K562 (cell line): ENCODE measurements around the gene ARID5B. TPM values are rescaled to one million over a fixed set of nuclear protein-coding genes. Genes with fewer than 3 reads are reported as not detected.

Source experiments
- ATAC-seq: fragments of 200-7000 bp; cut with Tn5 transposase; 3 replicates; pipeline ENCODE4 v1.9.1; 2020; ENCODE audit warnings: moderate library complexity
- BruUV-seq: library from RNA; stranded (reverse); fragments of 400-500 nt; replicated peaks from 2 replicates; lab custom pipeline; 2021; lab: Mats Ljungman, UMichigan
- CTCF ChIA-PET: fragments of 300-600 bp; formaldehyde crosslinking; extraction: SDS; loops from one replicate; lab custom pipeline; 2021; ENCODE audit warnings: low intra/inter-chr PET ratio; lab: Yijun Ruan, JAX
- POLR2A ChIA-PET: fragments of 300-600, 350-650 bp; sonication (Branson Sonifier 250); formaldehyde crosslinking; extraction: SDS; loops from one replicate; lab custom pipeline; 2021; ENCODE audit warnings: antibody characterized with exemption, inconsistent platforms; lab: Yijun Ruan, JAX
- DNase-seq, 4 experiments: peaks; one replicate each; pipeline versions ENCODE4 v3.0.0 to v3.0.0-alpha.2; 2011 to 2018; ENCODE audit warnings: low spot score in 3 of 4, mixed read lengths in 3 of 4; ENCODE audit errors: extremely low read depth in 1 of 4
- FAIRE-seq: peaks from 2 replicates; lab custom pipeline; 2011; peaks lifted over from hg19 to GRCh38; lab: Jason Lieb, UNC
- H2AFZ ChIP-seq: 2 replicates; pipeline ENCODE4 v1.6.0; 2011; ENCODE audit warnings: low read depth, low read length, control low read depth, inconsistent platforms
- H3K27ac ChIP-seq: fragments of 200-600 bp; 3 replicates; pipeline ENCODE4 v1.8.0; 2011; ENCODE audit warnings: low read depth, mild to moderate bottlenecking, control low read depth, inconsistent platforms, low read length, moderate library complexity, mixed read lengths; ENCODE audit errors: extremely low read depth
- H3K27me3 ChIP-seq, 2 experiments: fragments of 300-600 bp in 1 of 2; 2 replicates in 1 of 2; 3 replicates in 1 of 2; pipeline versions ENCODE4 v1.6.0 to v1.8.0; 2011; ENCODE audit warnings: inconsistent platforms in 2 of 2, low read length in 2 of 2, mild to moderate bottlenecking in 1 of 2, mixed read lengths in 1 of 2, moderate library complexity in 1 of 2; ENCODE audit not compliant: control insufficient read depth in 2 of 2, insufficient read depth in 2 of 2
- H3K36me3 ChIP-seq: fragments of 300-600 bp; 3 replicates; pipeline ENCODE4 v1.8.0; 2011; ENCODE audit warnings: mild to moderate bottlenecking, low read length, inconsistent platforms; ENCODE audit not compliant: control insufficient read depth, insufficient read depth
- H3K4me1 ChIP-seq, 2 experiments: fragments of 200-600 bp in 1 of 2; replicated peaks in 1 of 2; 2 replicates in 1 of 2; 3 replicates in 1 of 2; pipeline versions ENCODE4 v1.5.1 to v1.8.0; 2011; ENCODE audit warnings: inconsistent platforms in 2 of 2, low read length in 2 of 2, mild to moderate bottlenecking in 1 of 2, mixed read lengths in 1 of 2, moderate library complexity in 1 of 2; ENCODE audit not compliant: control insufficient read depth in 2 of 2, insufficient read depth in 2 of 2
- H3K4me2 ChIP-seq: 2 replicates; pipeline ENCODE4 v1.6.1; 2011; ENCODE audit warnings: low read length, control low read depth, inconsistent platforms, mixed read lengths; ENCODE audit not compliant: insufficient read depth
- H3K4me3 ChIP-seq: fragments of 200-600 bp; sonication (generic), shearing (Covaris generic); 2 replicates; pipeline ENCODE4 v1.5.1; 2016; ENCODE audit warnings: control low read depth, inconsistent platforms
- H3K79me2 ChIP-seq: fragments of 200-600 bp; 3 replicates; pipeline ENCODE4 v1.8.0; 2011; ENCODE audit warnings: low read length, inconsistent platforms; ENCODE audit not compliant: control insufficient read depth, insufficient read depth
- H3K9ac ChIP-seq, 2 experiments: 2 replicates each; pipeline versions ENCODE4 v1.6.0 to v1.6.1; 2011; ENCODE audit warnings: low read depth in 2 of 2, low read length in 2 of 2, control low read depth in 1 of 2, inconsistent platforms in 1 of 2, mild to moderate bottlenecking in 1 of 2, mixed read lengths in 1 of 2; ENCODE audit not compliant: insufficient read depth in 1 of 2
- H3K9me1 ChIP-seq: one replicate; pipeline ENCODE4 v1.6.0; 2011; ENCODE audit warnings: inconsistent platforms, mild to moderate bottlenecking, low read length, moderate library complexity; ENCODE audit not compliant: control insufficient read depth, insufficient read depth
- H3K9me3 ChIP-seq: replicated peaks from 2 replicates; pipeline ENCODE4 v1.5.1; 2011; ENCODE audit warnings: low read depth, low read length, inconsistent platforms; ENCODE audit not compliant: control insufficient read depth, insufficient read depth
- H4K20me1 ChIP-seq: replicated peaks from 2 replicates; pipeline ENCODE4 v1.6.1; 2011; ENCODE audit warnings: low read length, inconsistent platforms, mixed read lengths; ENCODE audit not compliant: control insufficient read depth, insufficient read depth
- ATF4 ChIP-seq: fragments of 450-650 bp; formaldehyde crosslinking; IDR thresholded peaks from 2 replicates; pipeline ENCODE4 v1.4.0; 2022; ENCODE audit warnings: mild to moderate bottlenecking, moderate library complexity
- DNMT1 ChIP-seq: fragments of 450-650 bp; IDR thresholded peaks from 2 replicates; pipeline ENCODE4 v1.6.1; 2016; ENCODE audit warnings: antibody characterized with exemption, mild to moderate bottlenecking
- FOXK2 ChIP-seq, 2 experiments: fragments of 450-650 bp; IDR thresholded peaks in 1 of 2; conservative IDR thresholded peaks in 1 of 2; 2 replicates each; pipeline ENCODE4 v1.6.1; 2016; ENCODE audit warnings: low read depth in 2 of 2, mild to moderate bottlenecking in 1 of 2
- HMBOX1 ChIP-seq: sonication (generic); IDR thresholded peaks from 2 replicates; pipeline ENCODE4 v1.6.1; 2016
- L3MBTL2 ChIP-seq: fragments of 450-650 bp; IDR thresholded peaks from 2 replicates; pipeline ENCODE4 v1.6.1; 2016; ENCODE audit warnings: mild to moderate bottlenecking, moderate library complexity
- WGBS: fragments of 100-300 bp; shearing (Covaris generic); methylation state at CpG from one replicate; pipeline ENCODE4 v1.1.6; 2016; ENCODE audit warnings: low coverage, mixed read lengths; ENCODE audit not compliant: insufficient coverage; ENCODE audit errors: missing lambda C conversion rate; 5-methylcytosine and 5-hydroxymethylcytosine counted together
- in situ Hi-C: fragments of 300-500 bp; cut with MboI; formaldehyde crosslinking; loops from 4 replicates; pipeline ENCODE4 v1.15.0; 2018; ENCODE audit warnings: inconsistent platforms, mixed read lengths
- intact Hi-C: fragments of 100-400 bp; cut with micrococcal nuclease; formaldehyde crosslinking; loops from 2 replicates; pipeline ENCODE4 v1.14.2; 2022
- polyA plus RNA-seq, 8 experiments: library from polyadenylated mRNA; depleted of rRNA in 4 of 8; stranded (reverse) in 5 of 8; unstranded in 3 of 8; fragments of >200 nt; fragmentation: Nextera tagmentation in 2 of 8; fragmentation: Illumina TruSeq in 1 of 8; extraction: Ambion mirVana in 2 of 8; extraction: Trizol in 1 of 8; gene quantifications; 2 replicates each; pipeline versions ENCODE4 v1.2.1 to v1.2.3, GENCODE V29; 2011 to 2014; ENCODE audit warnings: inconsistent platforms in 1 of 8, missing spikeins in 1 of 8
- total RNA-seq, 7 experiments: library from RNA; depleted of rRNA in 6 of 7; stranded (reverse); fragments of >200 nt in 6 of 7; fragmentation: Illumina TruSeq in 2 of 7; extraction: Trizol in 2 of 7; gene quantifications; 2 replicates each; pipeline versions ENCODE4 v1.2.1 to v1.2.3, GENCODE V29; 2011 to 2021; ENCODE audit warnings: low replicate concordance in 1 of 7
- TF ChIP-seq, protein P1 (sequence below): fragments of 450-650 bp; IDR thresholded peaks from 2 replicates; pipeline ENCODE4 v1.6.1; 2016; ENCODE audit warnings: mild to moderate bottlenecking, moderate library complexity

The ARID5B gene
- total and polyA plus RNA-seq, 9 of the 15 experiments (the other 6 are each of a cell fraction or from before 2014, with no cell fraction given), result 0.48 to 1.6 (median 0.80) TPM

GRCh38 chr10:62048919-62049623 is 147.6 kb downstream of the ARID5B start:
- H3K27me3 ChIP-seq, result peaks cover 4 to 9% of the 10 kb centered on the region in 2 experiments; a peak in 3 of 5 replicates
- peak; percentile 46 to 80 (median 60) for DNase-seq
- no peak overlapping the region for H3K4me3 ChIP-seq
- H3K79me2 ChIP-seq, result no peaks in the 10 kb centered on the region
- H3K9ac ChIP-seq, result peak overlapping the region; percentile 4 to 65; a peak in 2 of 4 replicates
- intact Hi-C loops (no loop called here), in situ Hi-C loops (loop anchor here (10.0 kb wide), 1 partner anchor 196 kb away; no protein-coding TSS in a partner anchor)
- peaks cover 5 to 9% of the 10 kb centered on the region in 2 experiments; a peak in 3 of 5 replicates for H3K4me1 ChIP-seq
- peak; percentile 93 for ATAC-seq
- WGBS, result 2% methylated on average over 21 of the region's 21 CpGs
- no peaks in the 10 kb centered on the region for H3K9me1 ChIP-seq
- H3K27ac ChIP-seq, result no peak overlapping the region
- peak overlapping the region; percentile 62 for H3K4me2 ChIP-seq
- ChIA-PET CTCF (no interaction called here), POLR2A (interaction anchor here (0.9 to 2.6 kb wide), 4 partner anchors 8 to 38 kb away, joined by 3 to 8 read pairs (median 3); no protein-coding TSS in a partner anchor)
- H2AFZ ChIP-seq, result peak overlapping the region; percentile 44; the same call in 1 of the 2 replicates
- no peaks in the 10 kb centered on the region for H3K36me3 ChIP-seq
- no peaks in the 10 kb centered on the region for H3K9me3 ChIP-seq
- FAIRE-seq, result peak; percentile 69
- BruUV-seq, result no TSS peak
- H4K20me1 ChIP-seq, result no peaks in the 10 kb centered on the region
- TF ChIP-seq HMBOX1 (peak; percentile 76), FOXK2 (conservative IDR thresholded peaks at IDR 0.05 in 1 of 2, IDR thresholded peaks at IDR 0.05 in 1 of 2; ENCODE audit: low read depth in 2 of 2) (peak in 1 of 2 experiments; percentile 35; a peak in 1 of 4 replicates), ATF4 (CRISPR knock-in tag) (no peak), DNMT1 (no peak), L3MBTL2 (peak; percentile 89)
- TF ChIP-seq, protein P1, sequence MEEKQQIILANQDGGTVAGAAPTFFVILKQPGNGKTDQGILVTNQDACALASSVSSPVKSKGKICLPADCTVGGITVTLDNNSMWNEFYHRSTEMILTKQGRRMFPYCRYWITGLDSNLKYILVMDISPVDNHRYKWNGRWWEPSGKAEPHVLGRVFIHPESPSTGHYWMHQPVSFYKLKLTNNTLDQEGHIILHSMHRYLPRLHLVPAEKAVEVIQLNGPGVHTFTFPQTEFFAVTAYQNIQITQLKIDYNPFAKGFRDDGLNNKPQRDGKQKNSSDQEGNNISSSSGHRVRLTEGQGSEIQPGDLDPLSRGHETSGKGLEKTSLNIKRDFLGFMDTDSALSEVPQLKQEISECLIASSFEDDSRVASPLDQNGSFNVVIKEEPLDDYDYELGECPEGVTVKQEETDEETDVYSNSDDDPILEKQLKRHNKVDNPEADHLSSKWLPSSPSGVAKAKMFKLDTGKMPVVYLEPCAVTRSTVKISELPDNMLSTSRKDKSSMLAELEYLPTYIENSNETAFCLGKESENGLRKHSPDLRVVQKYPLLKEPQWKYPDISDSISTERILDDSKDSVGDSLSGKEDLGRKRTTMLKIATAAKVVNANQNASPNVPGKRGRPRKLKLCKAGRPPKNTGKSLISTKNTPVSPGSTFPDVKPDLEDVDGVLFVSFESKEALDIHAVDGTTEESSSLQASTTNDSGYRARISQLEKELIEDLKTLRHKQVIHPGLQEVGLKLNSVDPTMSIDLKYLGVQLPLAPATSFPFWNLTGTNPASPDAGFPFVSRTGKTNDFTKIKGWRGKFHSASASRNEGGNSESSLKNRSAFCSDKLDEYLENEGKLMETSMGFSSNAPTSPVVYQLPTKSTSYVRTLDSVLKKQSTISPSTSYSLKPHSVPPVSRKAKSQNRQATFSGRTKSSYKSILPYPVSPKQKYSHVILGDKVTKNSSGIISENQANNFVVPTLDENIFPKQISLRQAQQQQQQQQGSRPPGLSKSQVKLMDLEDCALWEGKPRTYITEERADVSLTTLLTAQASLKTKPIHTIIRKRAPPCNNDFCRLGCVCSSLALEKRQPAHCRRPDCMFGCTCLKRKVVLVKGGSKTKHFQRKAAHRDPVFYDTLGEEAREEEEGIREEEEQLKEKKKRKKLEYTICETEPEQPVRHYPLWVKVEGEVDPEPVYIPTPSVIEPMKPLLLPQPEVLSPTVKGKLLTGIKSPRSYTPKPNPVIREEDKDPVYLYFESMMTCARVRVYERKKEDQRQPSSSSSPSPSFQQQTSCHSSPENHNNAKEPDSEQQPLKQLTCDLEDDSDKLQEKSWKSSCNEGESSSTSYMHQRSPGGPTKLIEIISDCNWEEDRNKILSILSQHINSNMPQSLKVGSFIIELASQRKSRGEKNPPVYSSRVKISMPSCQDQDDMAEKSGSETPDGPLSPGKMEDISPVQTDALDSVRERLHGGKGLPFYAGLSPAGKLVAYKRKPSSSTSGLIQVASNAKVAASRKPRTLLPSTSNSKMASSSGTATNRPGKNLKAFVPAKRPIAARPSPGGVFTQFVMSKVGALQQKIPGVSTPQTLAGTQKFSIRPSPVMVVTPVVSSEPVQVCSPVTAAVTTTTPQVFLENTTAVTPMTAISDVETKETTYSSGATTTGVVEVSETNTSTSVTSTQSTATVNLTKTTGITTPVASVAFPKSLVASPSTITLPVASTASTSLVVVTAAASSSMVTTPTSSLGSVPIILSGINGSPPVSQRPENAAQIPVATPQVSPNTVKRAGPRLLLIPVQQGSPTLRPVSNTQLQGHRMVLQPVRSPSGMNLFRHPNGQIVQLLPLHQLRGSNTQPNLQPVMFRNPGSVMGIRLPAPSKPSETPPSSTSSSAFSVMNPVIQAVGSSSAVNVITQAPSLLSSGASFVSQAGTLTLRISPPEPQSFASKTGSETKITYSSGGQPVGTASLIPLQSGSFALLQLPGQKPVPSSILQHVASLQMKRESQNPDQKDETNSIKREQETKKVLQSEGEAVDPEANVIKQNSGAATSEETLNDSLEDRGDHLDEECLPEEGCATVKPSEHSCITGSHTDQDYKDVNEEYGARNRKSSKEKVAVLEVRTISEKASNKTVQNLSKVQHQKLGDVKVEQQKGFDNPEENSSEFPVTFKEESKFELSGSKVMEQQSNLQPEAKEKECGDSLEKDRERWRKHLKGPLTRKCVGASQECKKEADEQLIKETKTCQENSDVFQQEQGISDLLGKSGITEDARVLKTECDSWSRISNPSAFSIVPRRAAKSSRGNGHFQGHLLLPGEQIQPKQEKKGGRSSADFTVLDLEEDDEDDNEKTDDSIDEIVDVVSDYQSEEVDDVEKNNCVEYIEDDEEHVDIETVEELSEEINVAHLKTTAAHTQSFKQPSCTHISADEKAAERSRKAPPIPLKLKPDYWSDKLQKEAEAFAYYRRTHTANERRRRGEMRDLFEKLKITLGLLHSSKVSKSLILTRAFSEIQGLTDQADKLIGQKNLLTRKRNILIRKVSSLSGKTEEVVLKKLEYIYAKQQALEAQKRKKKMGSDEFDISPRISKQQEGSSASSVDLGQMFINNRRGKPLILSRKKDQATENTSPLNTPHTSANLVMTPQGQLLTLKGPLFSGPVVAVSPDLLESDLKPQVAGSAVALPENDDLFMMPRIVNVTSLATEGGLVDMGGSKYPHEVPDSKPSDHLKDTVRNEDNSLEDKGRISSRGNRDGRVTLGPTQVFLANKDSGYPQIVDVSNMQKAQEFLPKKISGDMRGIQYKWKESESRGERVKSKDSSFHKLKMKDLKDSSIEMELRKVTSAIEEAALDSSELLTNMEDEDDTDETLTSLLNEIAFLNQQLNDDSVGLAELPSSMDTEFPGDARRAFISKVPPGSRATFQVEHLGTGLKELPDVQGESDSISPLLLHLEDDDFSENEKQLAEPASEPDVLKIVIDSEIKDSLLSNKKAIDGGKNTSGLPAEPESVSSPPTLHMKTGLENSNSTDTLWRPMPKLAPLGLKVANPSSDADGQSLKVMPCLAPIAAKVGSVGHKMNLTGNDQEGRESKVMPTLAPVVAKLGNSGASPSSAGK, result peak; percentile 35; the same call in 1 of the 2 replicates
